BLaER1 (cell line): ENCODE data around the gene HCFC2.

Source experiments
- H3K27ac ChIP-seq: shearing (Covaris generic); formaldehyde crosslinking; 2 replicates; pipeline ENCODE4 v1.8.1; 2022
- H3K27me3 ChIP-seq: shearing (Covaris generic); formaldehyde crosslinking; 2 replicates; pipeline ENCODE4 v1.8.1; 2022
- H3K36me3 ChIP-seq: shearing (Covaris generic); formaldehyde crosslinking; 2 replicates; pipeline ENCODE4 v1.8.1; 2022
- H3K4me1 ChIP-seq: shearing (Covaris generic); formaldehyde crosslinking; 2 replicates; pipeline ENCODE4 v1.8.1; 2022
- H3K4me2 ChIP-seq: shearing (Covaris generic); formaldehyde crosslinking; 2 replicates; pipeline ENCODE4 v1.8.1; 2022
- H3K4me3 ChIP-seq: shearing (Covaris generic); formaldehyde crosslinking; 2 replicates; pipeline ENCODE4 v1.8.1; 2022
- H3K9ac ChIP-seq: shearing (Covaris generic); formaldehyde crosslinking; 2 replicates; pipeline ENCODE4 v1.8.1; 2022
- H3K9me3 ChIP-seq: shearing (Covaris generic); formaldehyde crosslinking; 2 replicates; pipeline ENCODE4 v1.8.1; 2022
- H4K20me1 ChIP-seq: shearing (Covaris generic); formaldehyde crosslinking; 2 replicates; pipeline ENCODE4 v1.8.1; 2022
- Cebpa-rat ChIP-seq: shearing (Covaris generic); IDR thresholded peaks from 2 replicates; pipeline ENCODE4 v1.8.1; 2022

Gene HCFC2

DNA sequence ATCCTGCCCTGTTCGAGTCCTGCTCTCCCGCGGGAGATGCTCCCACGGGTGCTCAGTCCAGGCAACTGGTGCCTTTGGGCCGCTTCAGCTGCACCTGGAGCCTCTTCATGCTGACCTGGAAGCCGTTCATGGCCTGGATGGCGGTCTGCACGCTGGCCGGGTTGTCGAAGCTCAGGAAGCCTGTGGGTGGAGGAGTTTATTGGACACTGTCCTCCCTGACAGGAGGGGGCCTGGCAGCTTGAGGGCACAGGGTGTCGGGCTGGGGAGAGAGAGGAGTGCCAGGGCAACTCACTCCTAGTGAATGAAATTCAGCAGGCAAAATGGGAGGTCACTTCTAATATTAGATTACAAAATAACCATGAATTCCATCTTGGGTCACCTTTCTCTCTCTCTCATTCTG is 83.0 kb downstream of the HCFC2 start:
- Histone ChIP-seq H4K20me1 (no peaks in the 10 kb centered on the region), H3K36me3 (no peaks in the 10 kb centered on the region), H3K27ac (no peak overlapping the region), H3K9ac (no peak overlapping the region), H3K4me3 (no peak overlapping the region), H3K4me1 (no peaks in the 10 kb centered on the region), H3K27me3 (no peaks in the 10 kb centered on the region), H3K4me2 (no peak overlapping the region), H3K9me3 (peaks cover 20% of the 10 kb centered on the region)
- TF ChIP-seq Cebpa-rat = no peak

DNA sequence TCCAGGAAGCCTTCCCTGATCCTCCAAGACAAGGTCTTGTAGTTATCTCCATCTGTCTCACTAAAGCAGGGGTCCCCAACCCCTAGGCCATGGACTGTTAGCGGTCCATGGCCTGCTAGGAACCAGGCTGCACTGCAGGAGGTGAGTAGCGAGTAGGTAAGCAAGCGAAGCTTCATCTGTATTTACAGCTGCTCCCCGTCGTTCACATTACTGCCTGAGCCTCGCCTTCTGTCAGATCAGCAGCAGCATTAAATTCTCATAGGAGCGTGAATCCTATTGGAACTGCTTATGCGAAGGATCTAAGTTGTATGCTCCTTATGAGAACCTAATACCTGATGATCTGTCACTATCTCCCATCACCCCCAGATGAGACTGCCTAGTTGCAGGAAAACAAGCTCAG is 86.1 kb downstream of the HCFC2 start:
- no peak overlapping the region for H3K9ac ChIP-seq
- no peak overlapping the region for H3K27ac ChIP-seq
- no peaks in the 10 kb centered on the region for H3K4me1 ChIP-seq
- H3K9me3 ChIP-seq = peaks cover 5% of the 10 kb centered on the region
- no peaks in the 10 kb centered on the region for H3K27me3 ChIP-seq
- TF ChIP-seq Cebpa-rat = no peak
- no peaks in the 10 kb centered on the region for H3K36me3 ChIP-seq
- H3K4me3 ChIP-seq = no peak overlapping the region
- H3K4me2 ChIP-seq = no peak overlapping the region
- no peaks in the 10 kb centered on the region for H4K20me1 ChIP-seq

DNA sequence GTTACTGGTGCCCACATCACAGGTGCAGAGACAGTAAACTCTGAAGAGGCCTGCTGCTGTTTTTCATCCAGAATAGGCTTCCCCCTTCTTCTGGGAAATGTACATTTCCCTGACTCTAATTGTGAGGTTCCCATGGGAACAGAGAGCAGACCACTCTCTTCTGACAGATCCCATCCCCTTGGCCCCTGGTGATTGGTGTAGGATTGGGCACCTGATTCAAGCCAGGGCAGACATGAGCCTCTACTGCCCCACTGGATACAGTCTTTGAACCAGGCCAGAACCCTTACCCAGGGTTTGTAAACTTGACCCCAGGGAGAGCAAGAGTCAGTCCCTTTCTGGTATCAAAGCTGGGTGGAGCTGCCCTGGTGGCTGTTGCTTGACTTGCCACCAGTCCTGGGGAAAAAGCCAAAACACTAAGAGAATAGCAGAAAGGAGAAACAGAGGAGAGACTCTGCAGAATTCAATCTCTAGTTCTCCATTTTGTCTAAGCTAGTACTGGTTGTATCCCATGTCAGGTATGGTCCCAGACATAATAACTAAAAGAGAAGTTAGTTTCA is 88.4 kb downstream of the HCFC2 start:
- Histone ChIP-seq H3K27ac (no peak overlapping the region), H3K27me3 (no peaks in the 10 kb centered on the region), H4K20me1 (no peaks in the 10 kb centered on the region), H3K36me3 (no peaks in the 10 kb centered on the region), H3K9me3 (no peaks in the 10 kb centered on the region), H3K4me3 (no peak overlapping the region), H3K4me2 (no peak overlapping the region), H3K4me1 (no peaks in the 10 kb centered on the region), H3K9ac (no peak overlapping the region)
- no peak for TF ChIP-seq Cebpa-rat

DNA sequence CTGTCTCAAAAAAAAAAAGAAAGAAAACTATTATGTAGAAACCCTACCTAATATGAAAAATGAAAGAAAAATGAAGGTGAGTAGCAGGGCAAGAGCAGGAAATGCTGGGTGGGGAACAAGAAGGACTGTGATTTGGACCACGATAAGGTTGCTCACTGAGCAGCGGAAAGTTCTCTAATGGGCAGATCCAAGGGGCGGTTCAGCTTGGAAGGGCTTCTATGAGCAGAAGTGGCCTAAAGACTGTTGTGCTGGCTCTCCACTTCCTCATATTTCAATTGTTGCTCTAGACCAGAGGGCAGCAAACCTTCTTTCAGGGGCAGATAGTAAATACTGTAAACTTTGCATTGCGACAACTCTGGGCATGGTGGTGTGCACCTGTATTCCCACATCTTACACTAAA is 90.0 kb downstream of the HCFC2 start:
- H3K27me3 ChIP-seq = no peaks in the 10 kb centered on the region
- H3K4me2 ChIP-seq = no peak overlapping the region
- no peaks in the 10 kb centered on the region for H3K36me3 ChIP-seq
- H3K9ac ChIP-seq = no peak overlapping the region
- no peak for TF ChIP-seq Cebpa-rat
- H3K4me3 ChIP-seq = no peak overlapping the region
- no peaks in the 10 kb centered on the region for H3K9me3 ChIP-seq
- no peaks in the 10 kb centered on the region for H3K4me1 ChIP-seq
- H4K20me1 ChIP-seq = no peaks in the 10 kb centered on the region
- no peak overlapping the region for H3K27ac ChIP-seq

DNA sequence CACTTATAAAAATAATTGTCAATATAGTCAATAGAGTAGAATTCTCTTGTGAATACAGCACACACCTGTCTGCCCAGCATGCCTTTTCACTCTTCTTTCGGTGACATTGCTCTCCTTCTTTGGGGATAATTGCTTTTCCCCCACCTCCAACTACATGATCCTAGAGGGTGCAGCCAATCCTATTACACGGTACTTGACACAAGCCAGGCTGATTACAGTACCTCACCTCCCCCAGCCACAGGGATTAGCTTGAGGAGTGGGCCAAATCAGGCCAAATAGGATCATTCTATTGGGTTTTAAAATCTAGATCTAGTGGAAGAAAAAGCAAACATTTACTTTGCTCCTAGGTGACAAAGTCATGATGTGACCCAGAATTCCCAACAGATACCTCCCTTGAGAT is 90.5 kb downstream of the HCFC2 start:
- no peak overlapping the region for H3K9ac ChIP-seq
- TF ChIP-seq Cebpa-rat = no peak
- H4K20me1 ChIP-seq = no peaks in the 10 kb centered on the region

More for the DNA sequence above, 90.5 kb downstream of the HCFC2 start:
- H3K4me3 ChIP-seq = no peak overlapping the region
- H3K4me2 ChIP-seq = no peak overlapping the region
- no peaks in the 10 kb centered on the region for H3K4me1 ChIP-seq
- H3K27me3 ChIP-seq = no peaks in the 10 kb centered on the region
- no peak overlapping the region for H3K27ac ChIP-seq
- no peaks in the 10 kb centered on the region for H3K36me3 ChIP-seq
- H3K9me3 ChIP-seq = no peaks in the 10 kb centered on the region
